Measurements from ENCODE around the gene NRP1. TPM values are rescaled to one million over a fixed set of nuclear protein-coding genes. Genes with fewer than 3 reads are reported as not detected.

The NRP1 gene
- total RNA-seq, 1 experiment from 2014 or later, result 18.1 TPM

DNA sequence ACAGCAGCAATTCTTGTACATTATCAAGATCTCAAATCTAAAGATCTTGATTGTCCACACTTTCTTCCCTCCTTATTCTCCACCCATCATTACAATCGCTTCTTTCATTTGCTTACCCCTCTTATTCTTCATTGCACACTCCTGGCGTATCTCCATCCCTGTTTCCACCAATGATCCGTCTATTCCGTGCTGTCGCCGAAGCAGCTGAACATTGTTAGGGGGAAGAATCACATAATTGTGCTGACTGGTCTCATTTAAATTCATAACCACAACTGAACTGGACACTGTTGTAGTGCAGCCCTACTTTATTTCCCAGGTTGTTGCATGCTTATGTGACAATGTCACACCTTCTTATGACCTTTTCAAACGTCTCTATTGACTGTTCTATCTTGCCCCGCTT lies 18.9 kb upstream of the NRP1 start:
- in situ Hi-C loops (cut with HindIII; ENCODE audit: low pct_unique_long_range_greater_than_20kb, low sequenced_read_pairs), result no loop called here
- DNase-seq (ENCODE audit: low read depth), result no peak

DNA sequence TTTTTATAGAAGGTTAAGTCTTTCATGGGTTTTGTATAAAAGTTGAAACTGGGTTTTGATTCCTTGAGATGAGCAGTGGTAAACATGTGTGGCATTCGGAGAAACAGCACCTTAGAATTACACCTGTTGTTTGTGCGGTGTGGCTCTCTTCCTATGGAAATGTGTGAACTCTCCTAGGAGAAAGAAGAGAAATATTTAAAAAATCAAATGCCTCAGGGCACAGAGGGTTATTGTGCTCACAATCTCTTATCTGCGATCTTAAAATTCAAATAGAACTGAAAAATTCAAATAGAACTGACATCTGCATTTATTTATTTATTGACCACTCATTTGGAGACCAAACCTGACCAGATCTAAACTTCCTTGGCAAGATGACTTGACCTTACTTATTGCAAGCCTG lies 18.1 kb upstream of the NRP1 start:
- no peak for DNase-seq (ENCODE audit: low read depth)
- in situ Hi-C loops (cut with HindIII; ENCODE audit: low pct_unique_long_range_greater_than_20kb, low sequenced_read_pairs), result no loop called here

DNA sequence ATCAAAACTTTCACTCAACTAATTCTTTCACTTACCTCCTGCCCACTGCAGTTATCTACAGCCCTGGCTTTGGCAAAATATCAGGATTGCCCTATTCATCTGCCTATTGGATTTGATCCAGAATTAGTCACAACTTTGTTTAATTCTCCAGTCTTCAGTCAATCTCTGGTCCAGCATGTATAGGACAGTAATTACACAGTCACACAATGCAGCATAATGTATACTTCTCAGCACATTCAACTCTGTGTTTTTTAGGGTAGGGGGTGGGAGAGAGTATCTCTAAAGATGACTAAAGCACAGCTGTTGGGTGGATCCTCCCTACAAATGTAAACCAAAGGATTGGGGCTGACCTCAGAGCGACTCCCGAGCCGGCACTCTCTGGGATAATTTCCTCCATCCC lies 17.7 kb upstream of the NRP1 start:
- DNase-seq (ENCODE audit: low read depth), result no peak

DNA sequence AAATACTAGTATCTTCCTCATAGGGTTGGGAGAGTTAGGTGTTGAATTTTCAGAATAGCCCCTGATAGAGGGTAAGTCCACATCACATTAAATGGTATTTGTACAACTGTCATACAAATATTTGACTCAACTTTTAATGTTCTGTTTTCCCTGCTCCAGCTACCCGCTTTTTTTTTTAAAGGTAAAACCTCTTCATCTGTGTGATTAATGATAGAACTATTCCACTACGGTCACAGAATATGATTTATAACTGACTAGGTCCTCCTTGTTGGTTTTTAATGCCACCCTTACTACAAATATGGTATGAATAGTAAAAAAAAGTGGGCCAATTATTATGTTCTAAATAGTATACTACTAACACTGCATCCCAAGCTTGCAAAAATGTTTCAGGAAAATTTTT lies 15.6 kb upstream of the NRP1 start:
- no peak for DNase-seq (ENCODE audit: low read depth)
- in situ Hi-C loops (cut with HindIII; ENCODE audit: low pct_unique_long_range_greater_than_20kb, low sequenced_read_pairs), result no loop called here

More for the DNA sequence above, 17.7 kb upstream of the NRP1 start:
- in situ Hi-C loops (cut with HindIII; ENCODE audit: low pct_unique_long_range_greater_than_20kb, low sequenced_read_pairs), result no loop called here

DNA sequence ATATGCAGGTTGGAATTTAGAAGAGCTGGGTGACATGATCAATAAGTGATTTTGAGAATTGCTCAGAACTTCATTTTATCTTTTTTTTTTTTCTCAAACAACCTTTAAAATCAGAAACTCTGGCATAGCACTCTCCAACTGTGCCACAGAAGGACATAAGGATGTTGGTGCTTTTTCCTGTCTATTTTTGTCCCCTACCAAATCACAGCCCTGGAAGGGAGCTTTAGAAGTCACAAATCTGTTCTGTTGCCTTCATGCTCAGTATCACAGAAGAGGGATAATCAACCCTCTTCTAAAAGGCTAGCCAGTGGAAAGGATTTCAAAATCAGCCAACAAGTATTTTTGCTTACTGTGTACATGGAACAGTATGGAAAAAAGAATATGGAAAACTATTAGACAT lies 14.8 kb upstream of the NRP1 start:
- DNase-seq (ENCODE audit: low read depth), result no peak
- in situ Hi-C loops (cut with HindIII; ENCODE audit: low pct_unique_long_range_greater_than_20kb, low sequenced_read_pairs), result no loop called here

DNA sequence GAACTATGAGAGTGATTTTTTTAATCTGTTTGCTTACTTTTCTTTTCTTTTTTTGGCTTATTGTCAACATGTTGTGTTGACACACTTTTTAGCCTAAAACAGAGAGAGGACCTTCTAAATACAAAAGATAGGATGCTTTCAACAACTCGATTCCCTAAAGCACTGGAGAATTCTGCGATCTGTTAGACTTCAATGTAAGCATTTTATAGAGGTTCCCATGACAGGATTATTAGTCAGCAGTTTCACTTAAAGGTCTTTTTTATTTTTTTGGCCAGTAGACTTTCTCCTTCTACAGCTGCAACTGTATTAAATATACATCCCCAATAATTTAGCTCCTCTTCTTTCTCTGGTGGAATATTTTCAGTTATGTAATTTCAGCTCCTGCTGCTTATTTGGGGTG lies 12.7 kb upstream of the NRP1 start:
- DNase-seq (ENCODE audit: low read depth), result no peak
- in situ Hi-C loops (cut with HindIII; ENCODE audit: low pct_unique_long_range_greater_than_20kb, low sequenced_read_pairs), result no loop called here

DNA sequence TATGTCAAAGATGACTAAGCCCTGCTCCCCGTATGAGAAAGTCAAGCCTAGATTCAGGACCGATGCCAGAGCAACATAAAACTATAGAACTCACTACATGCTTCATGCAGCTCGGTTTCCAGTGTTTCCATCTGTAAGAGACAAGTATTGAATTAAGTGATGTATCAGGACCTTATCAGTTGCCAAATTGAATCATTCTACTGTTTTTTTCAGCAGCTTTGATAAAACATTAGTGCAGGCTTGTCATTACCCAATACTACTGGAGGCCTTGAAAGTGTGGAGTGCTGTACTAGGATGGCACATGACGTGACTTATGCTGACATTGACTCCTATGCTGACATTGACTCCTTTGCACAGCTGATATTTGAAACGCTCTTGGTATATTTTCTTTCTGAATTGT lies 10.8 kb upstream of the NRP1 start:
- DNase-seq (ENCODE audit: low read depth), result no peak
- in situ Hi-C loops (cut with HindIII; ENCODE audit: low pct_unique_long_range_greater_than_20kb, low sequenced_read_pairs), result no loop called here

DNA sequence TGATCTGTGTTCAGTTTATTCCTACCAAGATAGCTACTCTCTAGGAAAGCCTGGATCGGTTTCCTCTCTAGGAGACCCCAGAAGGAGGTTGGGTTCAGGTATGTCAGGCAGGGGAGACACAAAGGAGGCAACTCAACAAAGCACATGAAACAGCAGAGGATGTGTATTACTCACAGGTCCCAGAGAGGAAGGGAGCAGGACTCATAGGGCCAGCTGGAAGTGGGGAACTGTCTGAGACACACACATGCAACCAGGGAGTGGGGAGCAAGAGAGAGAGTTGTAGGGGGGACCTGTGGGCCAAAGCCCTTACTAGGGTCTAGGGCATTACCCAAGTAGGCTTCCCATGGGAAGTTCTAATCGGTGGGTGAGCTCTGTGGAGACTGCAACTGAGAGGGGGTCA lies 10.2 kb upstream of the NRP1 start:
- no peak for DNase-seq (ENCODE audit: low read depth)
- in situ Hi-C loops (cut with HindIII; ENCODE audit: low pct_unique_long_range_greater_than_20kb, low sequenced_read_pairs), result no loop called here

DNA sequence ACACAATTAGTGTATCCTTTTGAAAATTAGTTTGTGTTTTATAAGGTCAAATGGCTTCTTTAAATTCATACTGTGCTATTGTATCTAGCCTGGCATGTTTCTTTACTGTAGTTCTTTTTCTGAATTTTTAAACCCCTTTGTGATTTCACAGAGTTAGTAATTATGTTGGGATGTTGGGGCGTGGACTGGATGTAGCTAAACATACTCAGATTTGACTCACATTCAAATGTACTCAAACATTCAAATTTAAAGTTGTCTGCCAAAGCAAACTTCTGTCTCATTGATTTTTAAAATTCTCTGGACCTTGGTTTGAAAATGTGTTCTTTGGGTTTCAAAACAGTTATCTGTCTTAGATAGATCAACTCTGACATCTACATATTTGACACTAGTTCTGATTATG lies 7.2 kb upstream of the NRP1 start:
- in situ Hi-C loops (cut with HindIII; ENCODE audit: low pct_unique_long_range_greater_than_20kb, low sequenced_read_pairs), result no loop called here
- DNase-seq (ENCODE audit: low read depth), result no peak

DNA sequence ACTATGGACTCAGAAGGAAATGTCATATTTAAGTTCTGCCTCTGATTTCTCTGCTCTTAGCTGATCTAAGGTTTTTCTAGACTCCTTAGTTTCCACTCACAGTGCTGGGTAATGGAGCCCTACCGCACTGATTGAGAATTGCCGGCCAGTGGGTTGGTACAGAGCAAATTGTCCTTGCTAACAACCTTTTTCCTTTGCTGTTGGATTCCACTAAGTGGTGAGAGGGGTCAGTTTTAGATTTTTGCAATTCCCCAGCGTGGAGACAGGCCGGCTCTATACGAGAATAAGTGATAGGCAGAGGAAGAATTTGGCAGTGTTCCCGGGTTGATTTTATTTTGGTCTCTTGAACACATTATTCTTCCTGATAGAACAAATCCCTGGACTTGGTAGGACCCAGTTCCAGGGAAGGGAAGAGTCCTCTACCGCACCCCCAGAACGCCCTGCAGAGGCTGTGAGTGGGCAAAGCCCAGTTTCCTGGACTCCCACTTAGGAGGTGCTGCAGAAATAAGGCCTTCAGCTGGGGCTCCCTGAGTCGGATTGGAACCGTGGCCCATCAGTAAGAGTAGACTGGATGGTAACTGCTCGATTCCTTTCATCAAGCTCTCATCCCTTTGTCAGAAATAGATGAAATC lies 3.0 kb upstream of the NRP1 start:
- no peak for DNase-seq (ENCODE audit: low read depth)
- in situ Hi-C loops (cut with HindIII; ENCODE audit: low pct_unique_long_range_greater_than_20kb, low sequenced_read_pairs), result no loop called here

DNA sequence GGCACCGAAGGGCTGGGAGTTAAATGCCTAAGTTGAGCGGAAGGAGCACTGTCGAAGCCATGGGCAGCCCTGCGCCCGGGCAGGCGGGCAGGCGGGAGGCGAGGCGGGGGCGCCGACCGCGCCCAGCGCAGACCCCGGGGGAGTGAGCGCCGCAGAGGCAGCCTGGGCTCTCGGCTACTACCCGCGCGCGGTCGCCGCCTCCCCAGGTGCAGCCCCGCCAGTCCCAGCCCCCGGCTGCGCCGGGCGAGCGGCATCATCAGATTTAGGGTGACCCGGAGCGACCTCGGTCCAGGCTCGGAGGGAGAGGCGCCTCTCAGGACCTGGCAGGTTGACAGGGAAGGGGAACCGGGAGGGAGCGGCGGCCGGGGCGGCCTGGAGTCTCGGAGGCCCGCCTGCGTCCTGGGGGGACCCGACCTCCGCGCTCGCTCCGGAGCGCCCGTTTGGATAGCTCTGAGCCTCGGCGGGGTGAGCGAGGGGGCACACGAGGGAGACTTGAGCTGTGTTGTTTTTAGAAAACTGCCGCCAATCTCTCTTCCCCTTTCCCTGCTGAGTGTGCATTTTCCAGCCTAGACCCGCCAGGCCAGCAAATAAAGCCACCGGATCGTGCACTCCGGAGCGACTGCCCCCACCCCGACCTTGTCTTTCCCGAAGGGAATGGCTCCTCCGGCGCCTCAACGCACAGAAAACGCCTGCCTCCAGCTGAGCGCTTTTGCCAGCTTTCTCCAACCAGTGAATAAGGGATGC lies 2.3 kb upstream of the NRP1 start:
- in situ Hi-C loops (cut with HindIII; ENCODE audit: low pct_unique_long_range_greater_than_20kb, low sequenced_read_pairs), result no loop called here

DNA sequence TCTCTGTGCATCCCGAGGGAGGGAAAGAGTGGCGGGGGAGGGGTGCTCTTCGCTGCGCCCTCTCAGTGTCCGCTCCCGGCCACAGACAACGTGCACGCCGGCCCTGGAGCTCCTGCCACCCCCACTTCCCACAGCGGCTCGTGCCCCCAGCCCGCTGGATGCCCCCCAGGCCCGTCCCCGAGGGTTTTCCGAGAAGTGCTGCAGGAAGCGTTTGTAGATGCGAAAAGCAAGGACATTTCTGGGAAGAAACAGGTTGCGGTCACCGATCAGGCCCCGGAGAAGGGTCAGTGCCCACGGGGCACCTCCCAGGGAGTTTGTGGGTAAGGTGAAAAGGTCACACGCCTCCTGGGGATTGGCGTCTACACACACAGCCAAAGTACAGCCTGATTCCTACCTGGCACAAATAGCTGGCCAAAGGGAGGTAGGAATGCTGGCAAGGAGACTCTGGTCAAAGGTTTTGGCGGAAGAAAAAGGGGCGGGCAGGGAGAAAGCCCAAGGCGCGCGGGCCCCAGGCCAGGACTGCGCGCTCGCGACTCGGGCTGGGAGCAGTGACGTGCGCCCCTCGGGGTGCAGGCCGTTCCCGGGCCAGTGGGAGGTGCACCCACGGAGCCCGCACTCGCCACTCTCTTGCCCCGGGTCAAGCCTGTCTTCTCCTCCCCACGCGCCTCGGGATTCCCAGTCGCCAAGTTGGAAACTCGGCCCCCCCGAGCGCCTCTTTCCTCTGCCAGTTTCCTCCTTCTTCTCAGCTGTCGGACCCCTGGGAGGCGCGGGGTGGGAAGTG lies 1.5 kb upstream of the NRP1 start:
- in situ Hi-C loops (cut with HindIII; ENCODE audit: low pct_unique_long_range_greater_than_20kb, low sequenced_read_pairs), result no loop called here
- peak; percentile 87 for DNase-seq (ENCODE audit: low read depth)

More for the DNA sequence above, 2.3 kb upstream of the NRP1 start:
- DNase-seq (ENCODE audit: low read depth), result peak; percentile 63

DNA sequence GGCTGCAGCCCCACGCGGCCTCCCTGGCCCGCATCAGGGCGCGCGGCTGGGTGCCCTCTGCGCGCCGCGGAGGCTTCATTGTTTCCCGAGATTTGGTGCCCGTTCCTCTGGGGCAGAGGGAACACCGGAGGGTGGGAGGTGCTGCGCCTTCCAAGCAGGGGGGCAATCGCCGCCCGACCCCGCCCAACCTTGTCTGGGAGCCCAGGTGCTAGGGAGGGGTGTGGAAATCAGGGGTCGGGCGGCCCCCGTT lies 1.0 kb upstream of the NRP1 start:
- DNase-seq (ENCODE audit: low read depth), result no peak
- in situ Hi-C loops (cut with HindIII; ENCODE audit: low pct_unique_long_range_greater_than_20kb, low sequenced_read_pairs), result no loop called here

DNA sequence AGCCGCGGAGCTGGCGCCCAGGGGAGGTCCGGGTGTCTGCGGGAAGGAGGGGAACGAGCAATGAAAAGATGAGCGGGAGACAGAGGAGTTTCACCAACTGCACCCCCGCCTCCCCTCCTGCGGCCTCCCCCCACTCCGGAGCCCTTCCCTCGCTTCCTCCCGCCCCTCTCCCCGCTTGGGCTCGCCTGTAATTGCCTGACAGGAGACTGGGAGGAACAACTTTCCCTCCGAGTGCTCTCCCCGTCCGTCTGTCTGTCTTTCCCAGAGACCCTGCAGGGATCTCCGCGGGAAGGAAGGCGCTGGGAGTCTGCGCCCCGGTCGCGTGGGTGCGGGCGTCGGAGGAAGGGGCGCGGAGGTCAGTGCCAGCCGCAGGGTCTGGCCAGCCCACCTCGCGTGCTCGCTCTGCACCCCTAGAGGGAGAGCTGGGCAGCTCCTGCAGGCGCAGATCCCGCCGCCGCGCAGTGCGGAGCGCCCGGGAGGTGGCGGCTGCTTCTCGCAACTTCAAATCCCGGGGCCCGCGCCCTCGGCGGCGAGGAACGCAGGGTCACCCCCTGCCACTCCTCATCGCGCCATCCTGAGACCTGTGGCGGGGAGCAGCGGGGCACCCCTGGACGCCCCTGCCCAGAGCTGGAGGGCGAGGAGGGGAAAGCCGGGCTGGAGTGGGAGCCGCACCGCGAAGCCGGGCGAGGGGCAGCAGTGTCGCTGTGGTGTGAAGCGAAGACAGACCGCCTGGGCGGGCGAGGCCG lies 511 bp upstream of the NRP1 start:
- DNase-seq (ENCODE audit: low read depth), result peak; percentile 93
- in situ Hi-C loops (cut with HindIII; ENCODE audit: low pct_unique_long_range_greater_than_20kb, low sequenced_read_pairs), result no loop called here

DNA sequence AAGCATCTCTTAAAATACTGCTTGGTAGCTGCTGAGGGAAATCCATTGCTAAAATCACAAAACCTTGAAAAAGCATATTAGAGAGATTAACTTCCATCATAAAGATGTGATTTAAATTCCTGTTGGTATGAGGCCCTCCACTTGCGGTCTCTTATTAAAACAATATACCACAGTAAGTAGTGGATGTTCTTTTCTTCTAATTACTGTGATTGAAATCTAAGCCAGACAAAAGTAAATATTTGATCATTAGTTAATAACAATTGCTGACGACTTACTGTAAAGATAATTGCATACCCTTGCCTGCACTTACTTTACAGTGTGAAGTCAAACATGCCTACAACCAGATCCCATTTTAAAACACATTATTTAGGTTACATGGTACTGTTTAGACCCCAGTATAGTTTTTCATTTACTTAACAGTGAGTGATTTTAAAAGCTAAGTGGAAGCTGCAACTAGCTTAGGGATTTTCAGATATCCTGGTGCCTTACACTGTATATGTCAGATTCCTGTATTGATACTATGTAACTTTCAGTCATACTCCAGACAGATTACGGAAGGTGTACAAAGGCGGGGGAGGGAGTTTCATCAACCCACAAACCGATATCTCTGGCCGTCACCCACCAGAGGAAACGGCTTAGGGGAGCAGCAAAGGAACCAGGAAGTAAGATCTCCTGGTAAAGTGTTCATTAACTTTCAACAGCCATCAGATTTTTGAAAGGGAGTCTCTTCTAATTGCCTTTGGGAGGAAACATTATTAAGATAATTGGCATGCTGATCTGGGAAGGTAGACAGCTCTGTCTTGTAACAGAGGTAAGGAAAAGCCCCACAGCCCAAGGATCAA lies 986 bp downstream of the NRP1 start:
- in situ Hi-C loops (cut with HindIII; ENCODE audit: low pct_unique_long_range_greater_than_20kb, low sequenced_read_pairs), result no loop called here
- peak; percentile 48 for DNase-seq (ENCODE audit: low read depth)

DNA sequence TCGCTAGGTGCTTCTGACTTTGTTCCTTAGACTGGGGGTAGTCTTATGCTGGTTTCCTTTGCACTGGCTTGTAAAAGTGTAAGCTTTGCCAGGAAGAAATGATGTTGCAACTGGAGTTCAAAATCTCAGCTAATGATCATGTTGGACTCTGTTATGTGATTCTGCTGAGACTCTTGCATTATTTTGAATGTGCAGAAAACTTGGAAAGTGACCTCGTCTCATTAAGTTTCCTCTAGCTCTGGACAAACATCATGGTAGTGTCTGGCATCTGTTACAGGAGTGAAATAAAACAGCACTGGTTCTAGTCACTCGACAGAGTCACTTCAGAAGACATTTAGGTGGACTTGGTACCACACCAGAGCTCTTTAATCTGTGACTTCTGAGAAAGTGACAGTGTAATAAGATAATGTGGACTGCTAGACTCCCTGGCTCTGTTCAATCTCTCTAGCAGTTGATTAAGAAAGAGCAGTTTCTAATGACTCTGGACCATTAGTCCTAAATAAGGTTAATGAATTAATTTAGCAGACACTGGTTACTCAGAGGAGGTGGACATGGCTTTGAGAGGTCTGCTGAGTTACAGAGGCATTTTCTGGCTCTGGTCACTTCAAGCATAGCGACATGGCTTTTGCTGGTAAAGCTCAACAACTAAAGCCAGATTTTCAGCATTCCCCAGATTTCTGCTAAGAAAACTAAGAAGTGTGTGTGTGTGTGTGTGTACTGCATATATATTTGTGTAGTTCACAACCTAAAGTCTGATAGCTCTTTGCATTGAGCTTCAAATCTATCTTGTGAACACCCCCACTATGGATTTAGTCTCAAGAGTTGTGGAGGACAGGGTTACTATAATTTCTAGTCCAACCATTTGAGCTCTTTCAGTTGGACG lies 2.0 kb downstream of the NRP1 start:
- in situ Hi-C loops (cut with HindIII; ENCODE audit: low pct_unique_long_range_greater_than_20kb, low sequenced_read_pairs), result no loop called here
- DNase-seq (ENCODE audit: low read depth), result peak; percentile 52

DNA sequence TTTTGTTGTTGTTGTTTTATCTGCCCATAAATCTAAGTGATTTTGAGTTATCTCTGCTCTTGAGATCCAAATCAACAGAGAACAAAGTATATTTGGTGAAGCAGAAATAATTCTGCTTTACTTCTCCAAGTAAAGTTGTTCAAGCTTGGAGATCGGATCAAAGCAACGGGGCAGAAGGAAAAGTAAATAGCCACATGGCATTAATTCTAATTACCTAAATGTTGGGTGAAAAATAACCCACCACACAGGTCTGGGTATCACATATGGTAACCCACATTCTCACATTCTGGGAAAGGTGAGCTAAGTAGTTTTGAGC lies 3.1 kb downstream of the NRP1 start:
- peak; percentile 19 for DNase-seq (ENCODE audit: low read depth)
- in situ Hi-C loops (cut with HindIII; ENCODE audit: low pct_unique_long_range_greater_than_20kb, low sequenced_read_pairs), result no loop called here

All from Caki2 (cell line).